HepG2 (cell line): ENCODE results near the gene MTFP1. TPM values are rescaled to one million over a fixed set of nuclear protein-coding genes. Genes with fewer than 3 reads are reported as not detected.

Experiments used
- BCL6 ChIP-seq: IDR thresholded peaks from 2 replicates; pipeline ENCODE4 v1.6.1; 2016; ENCODE audit warnings: missing genetic modification reagents, missing compliant biosample characterization
- FOXM1 ChIP-seq: sonication (generic); formaldehyde crosslinking; IDR thresholded peaks from 2 replicates; pipeline ENCODE4 v1.5.0; 2020; ENCODE audit warnings: missing genetic modification reagents
- HES4 ChIP-seq: sonication (generic); formaldehyde crosslinking; IDR thresholded peaks from 2 replicates; pipeline ENCODE4 v1.9.0; 2021; ENCODE audit warnings: mild to moderate bottlenecking, missing genetic modification reagents, borderline replicate concordance
- HNRNPH1 ChIP-seq: fragments of 200-400 bp; formaldehyde crosslinking; optimal IDR thresholded peaks from 2 replicates; pipeline ENCODE3; 2017; ENCODE audit warnings: mild to moderate bottlenecking, low read depth, low read length
- KLF6 ChIP-seq: IDR thresholded peaks from 2 replicates; pipeline ENCODE4 v1.8.0; 2016; ENCODE audit warnings: missing biosample characterization, missing genetic modification reagents
- NFE2 ChIP-seq: sonication (generic); formaldehyde crosslinking; IDR thresholded peaks from 2 replicates; pipeline ENCODE4 v1.4.0; 2020; ENCODE audit warnings: missing genetic modification reagents
- NR3C1 ChIP-seq: sonication (generic); formaldehyde crosslinking; IDR thresholded peaks from 2 replicates; pipeline ENCODE4 v1.4.0; 2020; ENCODE audit warnings: missing genetic modification reagents
- PTBP1 ChIP-seq: fragments of 200-400 bp; formaldehyde crosslinking; IDR thresholded peaks from 2 replicates; pipeline ENCODE4 v1.6.1; 2018; ENCODE audit warnings: low read length, low read depth; ENCODE audit not compliant: poor library complexity, severe bottlenecking
- ZBTB38 ChIP-seq: sonication (generic); formaldehyde crosslinking; IDR thresholded peaks from 2 replicates; pipeline ENCODE4 v1.5.1; 2020; ENCODE audit warnings: mild to moderate bottlenecking, missing genetic modification reagents
- ZNF251 ChIP-seq: sonication (generic); formaldehyde crosslinking; IDR thresholded peaks from 2 replicates; pipeline ENCODE4 v1.9.0; 2021; ENCODE audit warnings: mild to moderate bottlenecking, missing genetic modification reagents
- ZNF703 ChIP-seq: sonication (generic); formaldehyde crosslinking; IDR thresholded peaks from 2 replicates; pipeline ENCODE4 v1.5.1; 2020; ENCODE audit warnings: missing genetic modification reagents, mild to moderate bottlenecking, moderate library complexity, borderline replicate concordance
- ZSCAN20 ChIP-seq: sonication (generic); formaldehyde crosslinking; IDR thresholded peaks from 2 replicates; pipeline ENCODE4 v1.4.0; 2020; ENCODE audit warnings: missing genetic modification reagents, mild to moderate bottlenecking, borderline replicate concordance
- polyA plus RNA-seq, 8 experiments: library from polyadenylated mRNA; depleted of rRNA in 3 of 8; stranded (reverse) in 7 of 8; unstranded in 1 of 8; fragments of >200 nt; fragmentation: Illumina TruSeq in 4 of 8; extraction: Trizol in 4 of 8; gene quantifications; 2 replicates each; pipeline versions ENCODE4 v1.2.1 to v1.2.3, GENCODE V29; 2011 to 2016; ENCODE audit warnings: low read depth in 4 of 8, missing spikeins in 1 of 8, mixed read lengths in 1 of 8; ENCODE audit not compliant: insufficient read depth in 1 of 8
- total RNA-seq, 5 experiments: library from RNA; depleted of rRNA; stranded (reverse); fragments of >200 nt; fragmentation: Illumina TruSeq; extraction: Trizol; gene quantifications; 2 replicates each; pipeline ENCODE4 v1.2.3, GENCODE V29; 2016; ENCODE audit warnings: low read depth in 1 of 5
- TF ChIP-seq, protein P1 (sequence below), 2 experiments: fragments of 450-650 bp in 1 of 2; sonication (generic) in 1 of 2; formaldehyde crosslinking in 1 of 2; IDR thresholded peaks; 2 replicates each; pipeline versions ENCODE4 v1.6.1 to v1.8.0; 2016 to 2022; ENCODE audit warnings: antibody characterized with exemption in 1 of 2, mild to moderate bottlenecking in 1 of 2, missing genetic modification reagents in 1 of 2
- TF ChIP-seq, protein P2 (sequence below): sonication (generic); formaldehyde crosslinking; IDR thresholded peaks from 2 replicates; pipeline ENCODE4 v1.5.1; 2020; ENCODE audit warnings: missing genetic modification reagents, mild to moderate bottlenecking, borderline replicate concordance
- TF ChIP-seq, protein P3 (sequence below): IDR thresholded peaks from 2 replicates; pipeline ENCODE4 v1.6.1; 2016

Gene MTFP1
- total and polyA plus RNA-seq, 2 of the 13 experiments (the other 11 are each of a cell fraction or from before 2014, with no cell fraction given) = 29.5 to 45.6 TPM

DNA sequence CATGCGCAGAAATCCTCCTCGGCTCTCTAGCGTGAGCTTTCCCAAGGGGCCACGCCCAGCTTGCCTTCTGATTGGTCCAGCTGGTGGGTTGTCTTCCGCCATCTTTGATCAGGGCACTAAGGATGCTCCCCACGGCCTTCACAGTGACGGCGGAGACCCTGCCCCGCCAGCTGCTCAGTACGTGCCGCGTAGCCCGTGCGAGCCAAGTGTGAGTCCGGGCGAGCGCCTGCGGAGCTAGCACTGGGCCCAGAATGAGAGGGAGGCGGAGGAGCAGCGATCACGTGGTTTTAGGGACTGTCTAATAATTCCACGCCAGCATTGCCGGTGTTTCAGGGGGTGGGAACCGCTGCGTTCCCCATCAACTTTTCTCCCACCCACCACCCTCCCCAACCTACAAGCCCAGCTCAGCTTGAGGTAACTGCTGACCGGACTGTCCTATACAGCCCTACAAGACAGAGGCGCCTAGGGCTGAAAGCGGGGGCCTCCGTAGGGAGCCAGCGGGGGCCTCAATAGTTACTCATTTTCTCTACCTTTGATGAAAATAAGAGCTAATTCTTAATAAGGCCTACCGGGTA, 1.5 kb upstream of the MTFP1 start (continued):
- TF ChIP-seq, protein P1, sequence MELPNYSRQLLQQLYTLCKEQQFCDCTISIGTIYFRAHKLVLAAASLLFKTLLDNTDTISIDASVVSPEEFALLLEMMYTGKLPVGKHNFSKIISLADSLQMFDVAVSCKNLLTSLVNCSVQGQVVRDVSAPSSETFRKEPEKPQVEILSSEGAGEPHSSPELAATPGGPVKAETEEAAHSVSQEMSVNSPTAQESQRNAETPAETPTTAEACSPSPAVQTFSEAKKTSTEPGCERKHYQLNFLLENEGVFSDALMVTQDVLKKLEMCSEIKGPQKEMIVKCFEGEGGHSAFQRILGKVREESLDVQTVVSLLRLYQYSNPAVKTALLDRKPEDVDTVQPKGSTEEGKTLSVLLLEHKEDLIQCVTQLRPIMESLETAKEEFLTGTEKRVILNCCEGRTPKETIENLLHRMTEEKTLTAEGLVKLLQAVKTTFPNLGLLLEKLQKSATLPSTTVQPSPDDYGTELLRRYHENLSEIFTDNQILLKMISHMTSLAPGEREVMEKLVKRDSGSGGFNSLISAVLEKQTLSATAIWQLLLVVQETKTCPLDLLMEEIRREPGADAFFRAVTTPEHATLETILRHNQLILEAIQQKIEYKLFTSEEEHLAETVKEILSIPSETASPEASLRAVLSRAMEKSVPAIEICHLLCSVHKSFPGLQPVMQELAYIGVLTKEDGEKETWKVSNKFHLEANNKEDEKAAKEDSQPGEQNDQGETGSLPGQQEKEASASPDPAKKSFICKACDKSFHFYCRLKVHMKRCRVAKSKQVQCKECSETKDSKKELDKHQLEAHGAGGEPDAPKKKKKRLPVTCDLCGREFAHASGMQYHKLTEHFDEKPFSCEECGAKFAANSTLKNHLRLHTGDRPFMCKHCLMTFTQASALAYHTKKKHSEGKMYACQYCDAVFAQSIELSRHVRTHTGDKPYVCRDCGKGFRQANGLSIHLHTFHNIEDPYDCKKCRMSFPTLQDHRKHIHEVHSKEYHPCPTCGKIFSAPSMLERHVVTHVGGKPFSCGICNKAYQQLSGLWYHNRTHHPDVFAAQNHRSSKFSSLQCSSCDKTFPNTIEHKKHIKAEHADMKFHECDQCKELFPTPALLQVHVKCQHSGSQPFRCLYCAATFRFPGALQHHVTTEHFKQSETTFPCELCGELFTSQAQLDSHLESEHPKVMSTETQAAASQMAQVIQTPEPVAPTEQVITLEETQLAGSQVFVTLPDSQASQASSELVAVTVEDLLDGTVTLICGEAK (IDR thresholded peaks at IDR 0.05) = no peak
- TF ChIP-seq, protein P1 (CRISPR knock-in tag; IDR thresholded peaks at IDR 0.05) = no peak; the same call in none of the 2 replicates
- TF ChIP-seq HES4 (CRISPR knock-in tag) = no peak
- no peak; the same call in 1 of the 2 replicates for TF ChIP-seq BCL6 (CRISPR knock-in tag)
- no peak for TF ChIP-seq FOXM1 (CRISPR knock-in tag)
- no peak for TF ChIP-seq ZBTB38 (CRISPR knock-in tag)
- TF ChIP-seq KLF6 (CRISPR knock-in tag) = peak; percentile 15
- no peak for TF ChIP-seq HNRNPH1
- no peak for TF ChIP-seq ZSCAN20 (CRISPR knock-in tag)
- no peak for TF ChIP-seq ZNF251 (CRISPR knock-in tag)
- TF ChIP-seq, protein P2, sequence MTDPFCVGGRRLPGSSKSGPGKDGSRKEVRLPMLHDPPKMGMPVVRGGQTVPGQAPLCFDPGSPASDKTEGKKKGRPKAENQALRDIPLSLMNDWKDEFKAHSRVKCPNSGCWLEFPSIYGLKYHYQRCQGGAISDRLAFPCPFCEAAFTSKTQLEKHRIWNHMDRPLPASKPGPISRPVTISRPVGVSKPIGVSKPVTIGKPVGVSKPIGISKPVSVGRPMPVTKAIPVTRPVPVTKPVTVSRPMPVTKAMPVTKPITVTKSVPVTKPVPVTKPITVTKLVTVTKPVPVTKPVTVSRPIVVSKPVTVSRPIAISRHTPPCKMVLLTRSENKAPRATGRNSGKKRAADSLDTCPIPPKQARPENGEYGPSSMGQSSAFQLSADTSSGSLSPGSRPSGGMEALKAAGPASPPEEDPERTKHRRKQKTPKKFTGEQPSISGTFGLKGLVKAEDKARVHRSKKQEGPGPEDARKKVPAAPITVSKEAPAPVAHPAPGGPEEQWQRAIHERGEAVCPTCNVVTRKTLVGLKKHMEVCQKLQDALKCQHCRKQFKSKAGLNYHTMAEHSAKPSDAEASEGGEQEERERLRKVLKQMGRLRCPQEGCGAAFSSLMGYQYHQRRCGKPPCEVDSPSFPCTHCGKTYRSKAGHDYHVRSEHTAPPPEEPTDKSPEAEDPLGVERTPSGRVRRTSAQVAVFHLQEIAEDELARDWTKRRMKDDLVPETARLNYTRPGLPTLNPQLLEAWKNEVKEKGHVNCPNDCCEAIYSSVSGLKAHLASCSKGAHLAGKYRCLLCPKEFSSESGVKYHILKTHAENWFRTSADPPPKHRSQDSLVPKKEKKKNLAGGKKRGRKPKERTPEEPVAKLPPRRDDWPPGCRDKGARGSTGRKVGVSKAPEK (CRISPR knock-in tag) = no peak
- TF ChIP-seq NFE2 (CRISPR knock-in tag) = no peak
- TF ChIP-seq, protein P3, sequence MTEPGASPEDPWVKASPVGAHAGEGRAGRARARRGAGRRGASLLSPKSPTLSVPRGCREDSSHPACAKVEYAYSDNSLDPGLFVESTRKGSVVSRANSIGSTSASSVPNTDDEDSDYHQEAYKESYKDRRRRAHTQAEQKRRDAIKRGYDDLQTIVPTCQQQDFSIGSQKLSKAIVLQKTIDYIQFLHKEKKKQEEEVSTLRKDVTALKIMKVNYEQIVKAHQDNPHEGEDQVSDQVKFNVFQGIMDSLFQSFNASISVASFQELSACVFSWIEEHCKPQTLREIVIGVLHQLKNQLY (CRISPR knock-in tag) = peak; percentile 81
- no peak for TF ChIP-seq NR3C1 (CRISPR knock-in tag)
- no peak for TF ChIP-seq ZNF703 (CRISPR knock-in tag)
- no peak for TF ChIP-seq PTBP1
